ENCODE results near the gene NTN1. TPM values are rescaled to one million over a fixed set of nuclear protein-coding genes. Genes with fewer than 3 reads are reported as not detected.
A peak's percentile ranks its signal among the peaks of the same experiment; 100 is the strongest.

The NTN1 gene
- total and polyA plus RNA-seq, 7 donors = 0.38 to 2.1 (median 0.85) TPM

GRCh38 chr17:9072696-9073339 lies 51.5 kb downstream of the NTN1 start:
- H3K27me3 ChIP-seq (ENCODE audit: insufficient read depth in 3 of 3, low read length in 2 of 3) = peaks cover 0 to 1% (median 0%) of the 10 kb centered on the region in 3 donors
- no peak overlapping the region for H3K4me3 ChIP-seq
- TF ChIP-seq, protein P1, sequence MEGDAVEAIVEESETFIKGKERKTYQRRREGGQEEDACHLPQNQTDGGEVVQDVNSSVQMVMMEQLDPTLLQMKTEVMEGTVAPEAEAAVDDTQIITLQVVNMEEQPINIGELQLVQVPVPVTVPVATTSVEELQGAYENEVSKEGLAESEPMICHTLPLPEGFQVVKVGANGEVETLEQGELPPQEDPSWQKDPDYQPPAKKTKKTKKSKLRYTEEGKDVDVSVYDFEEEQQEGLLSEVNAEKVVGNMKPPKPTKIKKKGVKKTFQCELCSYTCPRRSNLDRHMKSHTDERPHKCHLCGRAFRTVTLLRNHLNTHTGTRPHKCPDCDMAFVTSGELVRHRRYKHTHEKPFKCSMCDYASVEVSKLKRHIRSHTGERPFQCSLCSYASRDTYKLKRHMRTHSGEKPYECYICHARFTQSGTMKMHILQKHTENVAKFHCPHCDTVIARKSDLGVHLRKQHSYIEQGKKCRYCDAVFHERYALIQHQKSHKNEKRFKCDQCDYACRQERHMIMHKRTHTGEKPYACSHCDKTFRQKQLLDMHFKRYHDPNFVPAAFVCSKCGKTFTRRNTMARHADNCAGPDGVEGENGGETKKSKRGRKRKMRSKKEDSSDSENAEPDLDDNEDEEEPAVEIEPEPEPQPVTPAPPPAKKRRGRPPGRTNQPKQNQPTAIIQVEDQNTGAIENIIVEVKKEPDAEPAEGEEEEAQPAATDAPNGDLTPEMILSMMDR (IDR thresholded peaks at IDR 0.05) = no peak
- H3K27ac ChIP-seq = no peak overlapping the region
- 29 to 51% (median 37%) methylated on average over 17 of the region's 17 CpGs for WGBS, 3 donors
- peak in 1 of 4 donors; percentile 32 for ATAC-seq
- intact Hi-C loops (cut with DNase I) = no loop called here
- no peaks in the 10 kb centered on the region for H3K36me3 ChIP-seq (ENCODE audit: insufficient read depth in 1 of 2, low read depth in 1 of 2)
- peak; percentile 49 to 76 for DNase-seq
- H3K4me1 ChIP-seq = peaks cover 4% of the 10 kb centered on the region
- H3K9me3 ChIP-seq = no peaks in the 10 kb centered on the region

GRCh38 chr17:9074131-9074530 lies 52.8 kb downstream of the NTN1 start:
- peaks cover 4% of the 10 kb centered on the region for H3K4me1 ChIP-seq
- H3K27ac ChIP-seq = no peak overlapping the region
- TF ChIP-seq, protein P1 (IDR thresholded peaks at IDR 0.05) = no peak

DNA sequence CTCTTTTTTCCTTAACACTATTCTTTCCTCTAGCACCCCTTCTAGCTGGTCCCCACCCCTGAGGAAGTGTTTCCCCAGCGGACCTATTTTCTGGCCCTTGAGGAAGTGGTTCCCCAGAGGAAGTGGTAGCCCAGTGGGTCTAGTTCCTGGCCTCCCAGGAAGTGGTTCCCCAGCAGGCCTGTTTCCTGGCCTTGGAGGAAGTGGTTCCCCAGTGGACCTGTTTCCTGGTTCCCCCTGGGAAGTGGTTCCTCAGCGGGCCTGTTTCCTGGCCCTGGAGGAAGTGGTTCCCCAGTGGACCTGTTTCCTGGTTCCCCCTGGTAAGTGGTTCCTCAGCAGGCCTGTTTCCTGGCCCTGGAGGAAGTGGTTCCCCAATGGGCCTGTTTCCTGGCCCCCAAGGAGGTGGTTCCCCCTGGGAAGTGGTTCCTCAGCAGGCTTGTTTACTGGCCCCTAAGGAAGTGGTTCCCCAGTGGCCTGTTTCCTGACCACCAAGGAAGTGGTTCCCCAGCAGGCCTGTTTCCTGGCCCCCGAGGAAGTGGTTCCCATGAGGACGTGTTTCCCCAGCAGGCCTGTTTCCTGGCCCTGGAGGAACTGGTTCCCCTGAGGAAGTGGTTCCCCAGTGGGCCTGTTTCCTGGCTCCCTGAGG lies 58.3 kb downstream of the NTN1 start:
- Histone ChIP-seq H3K4me3 (no peak overlapping the region), H3K4me1 (no peaks in the 10 kb centered on the region), H3K27ac (no peak overlapping the region), H3K36me3 (ENCODE audit: insufficient read depth in 1 of 2, low read depth in 1 of 2) (no peaks in the 10 kb centered on the region), H3K27me3 (ENCODE audit: insufficient read depth in 3 of 3, low read length in 2 of 3) (peaks cover 0 to 1% (median 0%) of the 10 kb centered on the region in 3 donors), H3K9me3 (no peaks in the 10 kb centered on the region)
- TF ChIP-seq, protein P1 (IDR thresholded peaks at IDR 0.05) = no peak
- no peak for DNase-seq
- 77 to 82% (median 78%) methylated on average over 4 of the region's 4 CpGs for WGBS, 3 donors
- ATAC-seq = no peak
- intact Hi-C loops (cut with DNase I) = no loop called here

More at GRCh38 chr17:9074131-9074530, 52.8 kb downstream of the NTN1 start:
- Histone ChIP-seq H3K9me3 (no peaks in the 10 kb centered on the region), H3K27me3 (ENCODE audit: insufficient read depth in 3 of 3, low read length in 2 of 3) (peaks cover 0 to 1% (median 0%) of the 10 kb centered on the region in 3 donors), H3K4me3 (no peak overlapping the region), H3K36me3 (ENCODE audit: insufficient read depth in 1 of 2, low read depth in 1 of 2) (no peaks in the 10 kb centered on the region)
- intact Hi-C loops (cut with DNase I) = no loop called here
- peak; percentile 49 to 67 for DNase-seq
- peak in 2 of 4 donors; percentile 25 to 54 for ATAC-seq
- 50 to 77% (median 61%) methylated on average over 16 of the region's 16 CpGs for WGBS, 3 donors

GRCh38 chr17:9080296-9080914 lies 59.1 kb downstream of the NTN1 start:
- no peaks in the 10 kb centered on the region for H3K4me1 ChIP-seq
- H3K9me3 ChIP-seq = no peaks in the 10 kb centered on the region
- no peak overlapping the region for H3K4me3 ChIP-seq
- peaks cover 0 to 1% (median 0%) of the 10 kb centered on the region in 3 donors for H3K27me3 ChIP-seq (ENCODE audit: insufficient read depth in 3 of 3, low read length in 2 of 3)
- DNase-seq (no peak), ATAC-seq (no peak)
- no peak overlapping the region for H3K27ac ChIP-seq
- no peaks in the 10 kb centered on the region for H3K36me3 ChIP-seq (ENCODE audit: insufficient read depth in 1 of 2, low read depth in 1 of 2)
- intact Hi-C loops (cut with DNase I) = no loop called here
- WGBS, 3 donors = 70 to 77% (median 71%) methylated on average over 7 of the region's 7 CpGs
- TF ChIP-seq, protein P1 (IDR thresholded peaks at IDR 0.05) = no peak
